HuH-7.5 (cell line): ENCODE data around the gene POMGNT1.
"Not testable (repeated sequence)": the region's sequence is repeated elsewhere in the genome, so short reads cannot be mapped to it uniquely, and the experiment has no call there.

Experiments used
- DNase-seq: peaks from one replicate; pipeline ENCODE4 v3.0.0; 2011; ENCODE audit warnings: low spot score

The POMGNT1 gene

DNA sequence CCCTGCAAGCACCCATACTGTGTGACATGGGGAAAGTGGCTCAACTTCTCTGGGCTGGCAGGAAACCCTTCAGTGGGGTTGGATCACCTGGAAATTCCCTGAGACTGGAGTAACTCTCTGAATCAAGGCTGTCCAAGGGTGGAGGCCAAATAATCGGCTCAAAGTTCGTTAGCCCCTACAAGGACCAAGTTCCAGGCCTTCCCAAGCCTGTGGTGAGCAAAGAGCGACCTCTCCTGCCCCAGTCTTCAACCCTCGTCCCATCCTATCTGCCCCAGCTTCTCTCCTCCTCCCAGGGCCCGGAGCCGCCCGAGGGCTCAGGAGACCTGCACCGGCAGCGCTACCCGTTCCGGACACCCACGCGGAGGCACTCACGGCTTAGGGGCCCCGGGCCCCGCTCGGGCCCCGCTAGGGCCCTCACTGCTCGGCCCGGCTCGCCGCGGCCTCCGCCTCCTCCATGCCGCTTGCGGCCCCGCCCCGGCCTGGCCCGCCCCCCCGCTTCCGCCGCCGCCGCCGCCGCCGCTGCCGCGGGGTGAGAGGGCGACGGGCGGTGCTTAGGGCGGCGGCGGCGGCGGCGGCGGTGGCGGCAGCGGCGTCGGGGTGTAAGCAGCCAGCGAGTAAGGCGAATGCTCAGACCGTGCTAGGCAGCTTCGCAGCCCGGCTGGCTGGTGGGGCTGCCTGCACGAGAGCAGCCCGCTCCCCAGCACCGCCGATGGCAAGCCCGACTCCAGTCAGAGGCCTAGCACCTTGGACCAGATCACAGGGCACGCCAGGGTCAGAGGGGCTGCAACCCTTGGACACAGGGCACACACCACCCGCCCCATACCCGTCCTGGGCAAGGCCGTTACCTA lies at the start of gene POMGNT1:
Gene POMGNT1 (minus strand): TSS at position 471 of the 848 bp plus-strand sequence. CDS start 613 bp downstream, outside the sequence.
- DNase-seq = peak; percentile 90

DNA sequence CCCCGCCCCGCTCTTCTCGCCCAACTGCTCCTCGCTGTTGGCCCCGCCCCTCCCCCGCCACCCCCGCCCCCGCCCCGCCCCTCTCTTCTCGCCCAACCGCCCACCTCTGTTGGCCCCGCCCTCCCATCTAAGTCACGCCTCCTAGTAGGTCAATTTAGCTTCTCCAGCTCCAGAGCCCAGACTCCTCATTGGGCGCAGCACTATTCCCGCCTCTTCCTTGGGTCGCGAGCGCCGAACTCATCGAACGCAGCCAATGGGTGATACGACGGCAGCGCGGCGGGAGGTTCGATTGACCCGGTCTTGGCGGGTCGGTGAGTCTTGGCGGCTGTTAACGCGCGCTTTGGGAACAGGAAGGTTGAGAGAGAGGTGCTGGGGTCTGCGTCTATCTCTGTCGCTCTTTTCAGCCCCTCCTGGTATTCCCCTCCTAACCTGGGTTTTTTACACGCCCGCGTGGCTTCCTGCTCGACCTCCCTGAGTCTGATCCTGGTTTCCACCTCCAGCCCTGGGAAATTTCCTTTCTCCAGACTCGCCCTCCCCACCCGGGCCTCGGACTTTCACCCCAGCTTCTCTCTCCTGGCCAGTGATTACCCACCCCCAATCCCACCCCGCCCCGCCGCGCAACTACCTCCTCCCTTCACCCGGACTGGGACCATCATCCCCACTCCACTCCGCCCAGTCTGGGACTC lies 49.3 kb upstream of the POMGNT1 start, which contains the start of gene RAD54L:
Gene RAD54L (plus strand): TSS at position 328 of the 686 bp plus-strand sequence. CDS start 643 bp downstream, outside the sequence.
- peak; percentile 93 for DNase-seq

DNA sequence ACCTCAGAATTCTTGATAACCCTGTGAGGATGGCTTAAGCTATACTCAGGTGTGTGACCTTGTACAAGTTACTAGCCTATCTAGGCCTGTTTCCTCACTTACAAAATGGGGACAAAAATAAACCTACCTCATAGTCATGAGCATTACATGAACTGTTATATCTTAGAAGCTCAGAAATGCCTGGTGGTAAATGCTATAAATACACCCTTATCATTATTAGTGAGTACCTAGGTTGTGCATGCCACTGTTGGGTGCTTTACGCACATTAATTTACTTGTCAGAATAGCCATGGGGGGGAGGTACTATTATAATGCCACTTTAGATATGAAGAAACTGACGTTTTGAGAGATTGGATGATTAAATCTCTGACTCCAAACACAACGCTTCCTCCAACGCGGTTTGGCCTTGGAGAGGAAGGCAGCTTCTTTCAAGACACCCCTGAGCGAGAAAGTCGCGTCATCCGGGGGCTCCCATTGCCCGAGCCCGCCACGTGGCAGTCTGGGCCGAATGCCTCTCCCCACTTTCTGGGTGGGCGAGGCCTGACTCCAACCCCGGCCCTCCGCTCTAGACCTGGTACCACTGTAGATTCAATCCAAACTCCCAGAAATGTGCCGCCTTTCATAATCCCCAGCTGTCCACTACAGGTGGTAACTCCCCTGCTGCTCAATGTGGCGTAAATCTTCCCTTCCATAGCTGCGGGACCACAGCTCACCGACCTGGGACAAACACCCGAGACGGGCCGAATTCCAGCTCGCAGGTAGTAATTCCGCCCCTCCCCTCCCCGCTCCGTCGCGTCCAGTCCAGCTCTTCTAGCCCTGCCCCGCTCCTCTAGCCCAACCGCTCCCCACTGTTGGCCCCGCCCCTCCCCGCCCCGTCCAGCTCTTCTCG lies 48.6 kb upstream of the POMGNT1 start:
- DNase-seq = peak; percentile 92

DNA sequence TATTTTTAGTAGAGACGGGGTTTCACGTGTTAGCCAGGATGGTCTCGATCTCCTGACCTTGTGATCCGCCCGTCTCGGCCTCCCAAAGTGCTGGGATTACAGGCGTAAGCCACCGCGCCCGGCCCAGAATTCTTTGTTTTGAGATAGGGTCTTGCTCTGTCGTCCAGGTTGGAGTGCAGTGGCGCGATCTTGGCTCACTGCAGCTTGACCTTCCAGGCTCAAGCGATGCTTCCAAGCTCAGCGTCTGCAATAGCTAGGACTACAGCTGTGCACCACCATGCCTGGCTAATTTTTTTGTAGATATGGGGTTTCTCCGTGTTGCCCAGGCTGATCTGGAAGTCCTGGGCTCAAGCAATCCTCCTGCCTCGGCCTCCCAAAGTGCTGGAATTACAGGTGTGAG lies 47.9 kb upstream of the POMGNT1 start:
- DNase-seq = not testable (repeated sequence)

DNA sequence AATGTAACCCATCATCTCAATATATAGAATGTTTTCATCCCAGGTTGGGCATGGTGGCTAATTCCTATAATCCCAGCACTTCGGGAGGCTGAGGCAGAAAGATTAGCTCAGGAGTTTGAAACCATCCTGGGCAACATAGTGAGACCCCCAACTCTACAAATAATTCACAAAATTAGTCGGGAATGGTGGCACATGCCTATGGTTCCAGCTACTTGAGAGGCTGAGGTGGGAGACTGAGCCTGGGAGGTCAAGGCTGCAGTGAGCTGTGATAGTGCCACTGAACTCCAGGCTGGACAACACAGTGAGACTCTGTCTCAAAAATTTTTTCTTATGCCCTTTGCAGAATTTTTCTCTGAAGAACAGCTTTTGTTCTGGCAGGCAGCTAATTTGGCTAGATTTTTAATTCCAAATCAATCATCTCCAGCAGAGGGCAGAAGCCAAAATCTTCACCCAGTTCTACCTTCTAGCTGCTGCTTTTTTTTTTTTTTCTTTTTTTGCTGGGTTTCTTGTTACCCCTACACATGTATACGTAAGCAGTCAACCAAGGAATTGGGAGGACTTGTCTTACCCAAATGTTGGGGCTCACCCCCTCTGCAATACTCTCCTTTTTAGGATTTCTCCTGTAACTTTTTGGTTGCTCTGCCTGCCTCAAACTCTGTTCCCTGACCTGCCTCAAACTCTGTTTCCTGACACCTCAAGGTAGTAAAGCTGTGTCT lies 46.6 kb upstream of the POMGNT1 start:
- peak; percentile 31 for DNase-seq

DNA sequence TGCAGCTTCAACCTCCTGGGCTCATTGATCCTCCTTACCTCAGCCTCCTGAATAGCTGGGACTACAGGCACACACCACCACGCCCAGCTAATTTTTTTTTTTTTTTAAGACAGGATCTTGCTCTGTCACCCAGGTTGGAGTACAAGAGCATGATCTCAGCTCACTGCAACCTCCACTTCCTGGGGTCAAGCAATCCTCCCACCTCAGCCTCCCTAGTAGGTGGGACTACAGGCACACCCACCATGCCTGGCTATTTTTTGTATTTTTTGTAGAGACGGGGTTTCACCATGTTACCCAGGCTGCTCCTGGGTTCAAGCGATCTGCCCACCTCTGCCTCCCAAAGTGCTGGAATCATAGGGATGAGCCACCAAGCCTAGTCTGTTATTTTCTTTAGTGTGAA lies 45.6 kb upstream of the POMGNT1 start:
- DNase-seq = not testable (repeated sequence)

DNA sequence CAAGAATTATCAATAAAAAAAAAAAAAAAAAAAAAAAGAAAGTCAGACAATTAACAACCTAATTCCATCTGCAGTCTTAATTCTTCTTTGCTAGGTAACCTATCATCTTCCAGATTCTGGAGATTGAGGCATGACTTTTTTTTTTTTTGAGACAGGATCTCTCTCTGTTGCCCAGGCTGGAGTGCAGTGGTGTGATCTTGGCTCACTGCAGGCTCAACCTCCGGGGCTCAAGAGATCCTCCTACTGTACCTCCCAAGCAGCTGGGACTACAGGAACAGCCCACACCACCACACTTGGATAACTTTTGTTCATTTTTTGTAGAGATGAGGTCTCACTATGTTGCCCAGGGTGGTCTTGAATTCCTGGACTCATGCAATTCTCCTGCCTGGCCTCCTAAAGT lies 44.7 kb upstream of the POMGNT1 start:
- DNase-seq = no peak

DNA sequence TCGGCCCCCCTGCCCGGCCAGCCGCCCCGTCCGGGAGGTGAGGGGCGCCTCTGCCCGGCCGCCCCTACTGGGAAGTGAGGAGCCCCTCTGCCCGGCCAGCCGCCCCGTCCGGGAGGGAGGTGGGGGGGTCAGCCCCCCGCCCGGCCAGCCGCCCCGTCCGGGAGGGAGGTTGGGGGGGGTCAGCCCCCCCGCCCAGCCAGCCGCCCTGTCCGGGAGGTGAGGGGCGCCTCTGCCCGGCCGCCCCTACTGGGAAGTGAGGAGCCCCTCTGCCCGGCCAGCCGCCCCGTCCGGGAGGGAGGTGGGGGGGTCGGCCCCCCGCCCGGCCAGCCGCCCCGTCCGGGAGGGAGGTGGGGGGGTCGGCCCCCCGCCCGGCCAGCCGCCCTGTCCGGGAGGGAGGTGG lies 43.5 kb upstream of the POMGNT1 start:
- DNase-seq = not testable (repeated sequence)

DNA sequence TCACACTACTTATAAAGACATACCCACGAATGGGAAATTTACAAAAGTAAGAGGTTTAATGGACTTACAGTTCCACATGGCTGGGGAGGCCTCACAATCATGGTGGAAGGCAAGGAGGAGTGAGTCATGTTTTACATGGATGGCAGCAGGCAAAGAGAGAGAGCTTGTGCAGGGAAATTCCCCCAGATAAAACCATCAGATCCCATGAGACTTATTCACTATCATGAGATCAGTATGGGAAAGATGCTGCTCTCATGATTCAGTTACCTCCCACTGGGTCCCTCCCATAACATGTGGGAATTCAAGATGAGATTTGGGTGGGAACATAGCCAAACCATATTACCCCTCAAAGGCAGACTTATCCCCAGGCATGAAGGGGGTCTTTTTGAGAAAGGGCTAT lies 40.6 kb upstream of the POMGNT1 start:
- not testable (repeated sequence) for DNase-seq

DNA sequence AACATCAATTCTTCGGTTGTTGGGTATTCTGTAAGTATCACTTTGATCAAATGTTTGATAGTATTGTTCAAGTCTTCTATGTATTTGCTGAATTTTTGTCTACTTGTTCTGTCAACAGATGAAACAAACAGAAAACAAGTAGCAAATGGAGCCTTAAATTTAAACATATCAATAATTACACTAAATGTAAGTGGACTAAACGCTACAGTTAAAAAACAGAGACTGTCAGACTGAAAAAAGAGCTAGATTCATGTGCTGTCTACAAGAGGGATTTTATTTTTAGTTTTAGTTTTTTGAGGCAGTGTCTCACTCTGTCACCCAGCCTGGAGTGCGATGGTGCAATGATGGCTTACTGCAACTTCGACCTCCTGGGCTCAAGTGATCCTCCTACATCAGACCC lies 38.6 kb upstream of the POMGNT1 start:
- DNase-seq = no peak

DNA sequence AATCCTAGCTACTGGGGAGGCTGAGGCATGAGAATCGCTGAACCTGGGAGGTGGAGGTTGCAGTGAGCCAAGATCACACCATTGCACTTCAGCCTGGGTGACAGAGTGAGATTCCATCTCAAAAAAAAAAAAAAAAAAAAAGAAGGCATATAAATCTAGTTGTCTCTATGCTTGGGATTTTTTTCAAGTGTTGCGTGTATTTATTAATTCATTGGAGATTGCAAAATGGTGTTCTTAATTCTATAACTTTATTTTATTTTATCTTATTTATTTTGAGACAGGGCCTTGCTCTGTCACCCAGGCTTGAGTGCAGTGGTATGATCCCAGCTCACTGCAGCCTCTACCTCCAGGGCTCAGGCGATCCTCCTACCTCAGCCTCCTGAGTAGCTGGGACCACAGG lies 33.0 kb upstream of the POMGNT1 start:
- not testable (repeated sequence) for DNase-seq

DNA sequence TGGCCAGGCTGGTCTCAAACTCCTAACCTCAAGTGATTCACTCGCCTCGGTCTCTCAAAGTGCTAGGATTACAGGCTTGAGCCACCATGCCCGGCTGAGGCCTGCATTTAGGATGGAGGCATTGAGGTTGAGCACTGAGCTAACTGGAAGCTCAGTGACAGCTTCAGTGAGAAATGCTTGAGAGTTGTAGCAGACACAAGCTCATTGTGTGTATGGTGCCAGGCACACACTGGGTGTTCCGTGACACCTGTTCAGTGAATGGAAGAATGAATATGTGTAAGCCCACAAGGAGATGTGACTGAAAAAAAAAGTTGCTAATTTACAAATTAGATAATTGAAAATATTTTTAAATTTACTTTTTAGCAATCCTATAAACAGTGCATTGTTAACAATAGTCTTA lies 26.7 kb upstream of the POMGNT1 start:
- no peak for DNase-seq

DNA sequence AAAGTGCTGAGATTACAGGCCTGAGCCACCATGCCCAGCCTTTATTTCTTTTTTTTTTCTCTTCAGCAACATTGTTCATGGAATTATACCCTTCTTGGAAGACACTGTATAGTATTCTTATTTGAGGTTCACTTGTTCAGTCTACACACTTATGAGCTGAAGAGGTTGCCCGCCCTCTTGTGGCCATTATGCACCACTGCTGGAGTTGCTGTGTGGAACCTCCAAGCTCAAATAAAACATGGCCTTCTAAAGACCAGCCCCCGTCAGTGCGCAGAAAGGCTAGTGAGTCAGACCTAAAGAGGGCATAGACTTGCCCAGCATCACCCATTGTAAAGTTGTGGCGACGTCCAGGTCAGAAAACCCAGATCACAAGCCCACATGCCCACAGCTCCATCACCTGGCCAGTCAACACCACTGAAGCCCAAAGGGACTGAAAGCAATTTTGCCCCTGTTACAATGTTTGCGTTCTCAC lies 25.3 kb upstream of the POMGNT1 start:
- DNase-seq = peak; percentile 48

DNA sequence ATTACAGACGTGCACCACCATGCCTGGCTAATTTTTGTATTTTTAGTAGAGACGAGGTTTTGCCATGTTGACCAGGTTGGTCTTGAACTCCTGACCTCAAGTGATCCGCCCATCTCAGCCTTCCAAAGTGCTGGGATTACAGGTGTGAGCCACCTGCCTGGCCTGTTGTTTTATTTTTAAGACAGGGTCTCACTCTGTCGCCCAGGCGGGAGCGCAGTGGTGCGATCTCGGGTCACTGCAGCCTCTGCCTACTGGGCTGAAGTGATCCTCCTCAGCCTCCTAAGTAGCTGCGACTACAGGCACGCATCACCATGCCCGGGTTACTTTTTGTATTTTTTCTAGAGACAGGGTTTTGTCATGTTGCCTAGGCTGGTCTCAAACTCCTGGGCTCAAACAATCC lies 24.8 kb upstream of the POMGNT1 start:
- not testable (repeated sequence) for DNase-seq

DNA sequence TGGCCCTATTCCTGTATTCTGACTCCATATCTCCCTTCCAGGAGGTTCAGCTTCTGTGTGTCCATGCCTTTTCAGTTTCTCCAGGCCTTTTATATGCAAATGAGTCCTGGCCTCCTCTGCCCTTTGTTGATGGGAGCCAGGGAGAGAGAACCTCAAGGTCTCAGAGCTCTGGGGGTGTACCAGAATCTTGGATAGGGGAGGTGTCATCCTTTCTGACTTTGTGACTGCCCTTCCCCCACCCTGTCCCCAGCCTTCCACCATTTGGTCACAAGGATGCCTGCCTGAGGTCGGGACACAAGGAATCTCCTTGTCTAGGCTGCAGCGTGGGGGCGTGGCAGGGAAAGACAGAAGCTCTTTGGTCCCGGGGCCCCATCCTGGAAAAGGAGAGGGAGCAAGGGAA lies 23.5 kb upstream of the POMGNT1 start:
- no peak for DNase-seq

DNA sequence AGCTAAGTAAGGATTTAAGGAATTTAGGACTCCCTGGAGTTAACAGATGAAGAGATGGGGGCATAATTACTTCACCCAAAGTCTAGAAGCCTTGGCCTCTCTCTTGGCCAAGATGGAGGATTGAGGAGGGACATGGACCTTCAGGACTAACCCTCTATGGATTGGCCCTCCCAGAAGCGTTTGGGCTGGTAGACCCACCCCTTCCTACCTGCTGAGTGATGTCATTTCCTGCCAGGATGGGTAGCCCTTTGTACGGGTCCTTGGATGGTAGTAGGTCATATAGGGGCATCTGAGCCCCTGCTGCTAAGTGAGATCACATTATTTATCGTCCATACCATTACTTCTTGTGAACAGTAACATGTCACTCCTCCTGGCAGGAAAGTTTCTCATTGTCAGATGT lies 22.6 kb upstream of the POMGNT1 start:
- no peak for DNase-seq

DNA sequence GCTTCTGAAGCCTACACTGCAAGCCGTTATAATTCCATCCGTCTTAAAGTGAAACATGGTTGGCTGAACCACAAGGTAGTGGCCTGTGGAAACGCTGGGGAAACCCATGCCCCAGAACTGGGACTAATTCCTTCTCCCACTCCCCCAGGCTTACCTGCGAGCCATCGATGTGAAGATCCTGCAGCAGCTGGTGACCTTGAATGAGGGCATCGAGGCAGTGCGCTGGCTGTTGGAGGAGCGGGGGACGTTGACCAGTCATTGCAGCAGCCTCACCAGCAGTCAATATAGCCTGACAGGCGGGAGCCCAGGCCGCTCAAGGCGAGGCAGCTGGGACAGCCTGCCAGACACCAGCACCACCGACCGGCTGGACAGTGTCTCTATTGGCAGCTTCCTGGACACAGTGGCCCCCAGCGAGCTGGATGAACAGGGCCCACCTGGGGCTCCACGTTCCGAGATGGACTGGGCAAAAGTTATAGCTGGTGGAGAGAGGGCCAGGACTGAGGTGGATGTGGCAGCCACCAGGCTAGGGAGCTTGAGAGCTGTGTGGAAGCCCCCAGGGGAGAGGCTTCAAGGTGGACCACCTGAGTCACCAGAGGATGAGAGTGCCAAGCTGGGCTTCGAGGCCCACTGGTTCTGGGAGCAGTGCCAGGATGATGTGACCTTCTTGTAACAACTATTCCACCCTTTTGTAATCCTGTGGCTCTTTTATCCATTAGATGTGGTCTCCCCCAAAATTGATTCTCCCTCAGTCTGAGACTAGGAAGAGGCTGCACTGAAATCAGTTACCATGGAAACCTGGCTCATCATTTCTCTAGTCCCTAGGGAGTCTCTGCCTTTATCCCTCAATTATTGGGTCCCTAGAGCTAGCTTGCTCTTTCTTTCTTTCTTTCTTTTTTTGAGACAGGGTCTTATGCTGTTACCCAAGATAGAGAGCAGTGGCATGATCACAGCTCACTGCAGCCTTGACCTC lies 21.6 kb upstream of the POMGNT1 start:
- no peak for DNase-seq

DNA sequence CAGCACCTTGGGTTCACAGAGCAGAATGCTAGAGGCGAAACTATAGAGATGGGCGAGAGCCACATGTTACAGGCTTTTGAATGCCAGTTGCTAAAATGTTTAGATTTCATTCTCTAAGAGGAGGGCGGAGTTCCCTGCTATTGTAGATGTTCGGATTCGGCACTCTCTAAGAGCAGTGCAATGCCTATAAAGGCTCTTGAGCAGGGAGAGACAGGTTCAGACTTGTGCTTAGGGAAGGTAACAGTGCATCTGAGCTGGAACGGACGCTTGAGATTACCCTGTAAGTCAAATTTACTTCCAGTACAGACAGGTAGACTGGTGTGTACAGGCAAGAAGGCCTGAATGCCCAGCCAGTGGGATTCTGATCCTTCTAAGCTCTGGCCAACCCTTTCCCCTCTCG lies 20.2 kb upstream of the POMGNT1 start:
- no peak for DNase-seq

DNA sequence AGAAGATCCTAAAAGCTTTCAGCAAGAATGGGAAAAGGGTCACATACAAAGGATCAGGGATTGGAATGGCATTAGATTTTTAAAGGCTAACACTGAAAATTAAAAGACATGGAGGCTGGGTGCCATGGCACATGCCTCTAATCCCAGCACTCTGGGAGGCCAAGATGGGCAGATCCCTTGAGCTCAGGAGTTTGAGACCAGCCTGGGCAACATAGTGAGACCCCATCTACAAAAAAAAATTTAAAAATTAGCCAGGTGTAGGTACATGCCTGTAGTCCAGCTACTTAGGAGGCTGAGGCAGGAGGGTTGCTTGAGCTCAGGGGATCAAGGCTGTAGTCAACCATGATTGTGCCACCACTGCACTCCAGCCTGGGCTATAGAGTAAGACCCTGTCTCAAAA lies 17.3 kb upstream of the POMGNT1 start:
- DNase-seq = no peak

DNA sequence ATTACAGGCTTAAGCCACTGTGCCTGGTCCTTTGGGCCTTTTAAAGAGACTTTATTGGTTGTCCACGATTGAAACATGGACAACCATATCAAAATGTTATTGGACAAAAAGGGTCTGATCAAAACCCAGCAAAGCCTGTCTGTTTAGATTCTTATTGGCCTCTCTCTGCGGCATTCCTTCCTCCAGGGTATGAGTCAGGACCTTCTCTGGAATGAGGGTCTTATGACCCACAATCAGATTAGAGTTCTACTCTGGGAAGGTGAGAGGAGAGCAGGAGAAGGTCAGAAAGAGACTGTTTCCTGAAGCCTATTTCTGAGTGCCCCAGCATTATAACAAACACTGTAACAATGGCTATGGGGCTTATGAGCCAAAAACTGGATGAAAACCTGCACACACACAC lies 12.8 kb upstream of the POMGNT1 start:
- no peak for DNase-seq
